ENCODE data around the gene HSD11B2. TPM values are rescaled to one million over a fixed set of nuclear protein-coding genes. Genes with fewer than 3 reads are reported as not detected.

The HSD11B2 gene
- total RNA-seq, 1 experiment from 2014 or later = 33.4 TPM

DNA sequence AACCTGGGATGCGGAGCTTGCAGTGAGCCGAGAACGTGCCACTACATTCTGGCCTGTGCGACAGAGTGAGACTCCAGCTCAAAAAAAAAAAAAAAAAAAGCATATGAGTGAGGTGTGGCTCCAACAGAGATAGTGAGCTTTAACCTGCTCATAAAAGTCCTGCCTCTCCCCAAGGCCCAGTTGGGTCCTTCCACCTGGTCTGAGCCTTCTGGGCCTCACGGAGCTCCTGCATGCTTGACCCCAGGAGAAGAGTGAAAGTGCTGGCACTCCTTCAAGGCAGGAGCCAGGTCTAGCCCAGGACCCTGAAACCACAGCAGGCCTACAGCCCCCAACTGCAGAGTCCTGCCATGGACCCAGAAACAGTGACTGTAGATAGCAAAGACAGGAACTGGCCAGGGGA is 17.7 kb downstream of the HSD11B2 start:
- no peak overlapping the region for H3K27ac Mint-ChIP-seq
- no peak for DNase-seq (ENCODE audit: low spot score)
- ATAC-seq = no peak
- 0 out of 2 replicates have a peak, but pooled peaks cover 3% of the 10 kb centered on the region for H3K36me3 Mint-ChIP-seq
- no peaks in the 10 kb centered on the region; the same call in 1 of the 2 replicates for H3K27me3 Mint-ChIP-seq (ENCODE audit: low read depth)
- no peak overlapping the region for H3K4me3 Mint-ChIP-seq
- POLR2A ChIA-PET = no interaction called here
- CTCF ChIA-PET = interaction anchor here (0.7 to 12.8 kb wide), 5 partner anchors 17 to 220 kb away, joined by 3 to 234 read pairs (median 5); partner anchors contain the start of gene ATP6V0D1
- peaks cover 6% of the 10 kb centered on the region for H3K4me1 Mint-ChIP-seq
- TF ChIP-seq SP1 (CRISPR knock-in tag; conservative IDR thresholded peaks at IDR 0.05) (no peak), FOXK1 (CRISPR knock-in tag; IDR thresholded peaks at IDR 0.05) (no peak), ZNF232 (CRISPR knock-in tag; IDR thresholded peaks at IDR 0.05) (no peak), PRRX2 (CRISPR knock-in tag; IDR thresholded peaks at IDR 0.05) (no peak)
- TF ChIP-seq, protein P1, sequence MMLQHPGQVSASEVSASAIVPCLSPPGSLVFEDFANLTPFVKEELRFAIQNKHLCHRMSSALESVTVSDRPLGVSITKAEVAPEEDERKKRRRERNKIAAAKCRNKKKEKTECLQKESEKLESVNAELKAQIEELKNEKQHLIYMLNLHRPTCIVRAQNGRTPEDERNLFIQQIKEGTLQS (CRISPR knock-in tag; conservative IDR thresholded peaks at IDR 0.05) = no peak
- H3K9me3 Mint-ChIP-seq = no peaks in the 10 kb centered on the region

DNA sequence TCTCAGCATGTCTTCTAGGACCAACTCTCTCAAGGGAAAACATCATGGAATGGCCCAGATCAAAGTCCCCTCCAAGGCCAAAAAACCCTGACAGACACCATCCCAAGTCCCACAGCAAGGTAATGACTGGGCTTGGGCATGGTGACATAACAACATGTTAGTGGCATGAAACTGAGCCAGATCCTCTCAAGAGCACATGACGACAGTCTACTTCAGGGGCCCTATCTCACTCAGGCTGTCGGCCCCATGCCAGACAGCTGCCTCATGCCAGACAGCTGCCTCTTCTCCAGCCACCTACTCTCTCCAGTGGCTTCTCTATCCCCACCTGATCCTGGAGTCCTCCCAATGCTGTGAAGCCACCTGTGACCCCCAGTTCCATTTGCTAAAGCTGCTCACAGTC is 18.4 kb downstream of the HSD11B2 start:
- H3K27ac Mint-ChIP-seq = no peak overlapping the region
- no peaks in the 10 kb centered on the region; the same call in 1 of the 2 replicates for H3K27me3 Mint-ChIP-seq (ENCODE audit: low read depth)
- ChIA-PET CTCF (interaction anchor here (1.7 to 12.8 kb wide), 2 partner anchors 16 to 25 kb away, joined by 9 to 234 read pairs; no protein-coding TSS in a partner anchor), POLR2A (interaction anchor here (1.0 kb wide), 1 partner anchor 26 kb away, joined by 3 read pairs; no protein-coding TSS in a partner anchor)
- no peak overlapping the region for H3K4me3 Mint-ChIP-seq
- peaks cover 2% of the 10 kb centered on the region for H3K4me1 Mint-ChIP-seq
- ATAC-seq = no peak
- 0 out of 2 replicates have a peak, but pooled peaks cover 3% of the 10 kb centered on the region for H3K36me3 Mint-ChIP-seq
- no peak for DNase-seq (ENCODE audit: low spot score)
- no peaks in the 10 kb centered on the region for H3K9me3 Mint-ChIP-seq
- TF ChIP-seq, protein P2, sequence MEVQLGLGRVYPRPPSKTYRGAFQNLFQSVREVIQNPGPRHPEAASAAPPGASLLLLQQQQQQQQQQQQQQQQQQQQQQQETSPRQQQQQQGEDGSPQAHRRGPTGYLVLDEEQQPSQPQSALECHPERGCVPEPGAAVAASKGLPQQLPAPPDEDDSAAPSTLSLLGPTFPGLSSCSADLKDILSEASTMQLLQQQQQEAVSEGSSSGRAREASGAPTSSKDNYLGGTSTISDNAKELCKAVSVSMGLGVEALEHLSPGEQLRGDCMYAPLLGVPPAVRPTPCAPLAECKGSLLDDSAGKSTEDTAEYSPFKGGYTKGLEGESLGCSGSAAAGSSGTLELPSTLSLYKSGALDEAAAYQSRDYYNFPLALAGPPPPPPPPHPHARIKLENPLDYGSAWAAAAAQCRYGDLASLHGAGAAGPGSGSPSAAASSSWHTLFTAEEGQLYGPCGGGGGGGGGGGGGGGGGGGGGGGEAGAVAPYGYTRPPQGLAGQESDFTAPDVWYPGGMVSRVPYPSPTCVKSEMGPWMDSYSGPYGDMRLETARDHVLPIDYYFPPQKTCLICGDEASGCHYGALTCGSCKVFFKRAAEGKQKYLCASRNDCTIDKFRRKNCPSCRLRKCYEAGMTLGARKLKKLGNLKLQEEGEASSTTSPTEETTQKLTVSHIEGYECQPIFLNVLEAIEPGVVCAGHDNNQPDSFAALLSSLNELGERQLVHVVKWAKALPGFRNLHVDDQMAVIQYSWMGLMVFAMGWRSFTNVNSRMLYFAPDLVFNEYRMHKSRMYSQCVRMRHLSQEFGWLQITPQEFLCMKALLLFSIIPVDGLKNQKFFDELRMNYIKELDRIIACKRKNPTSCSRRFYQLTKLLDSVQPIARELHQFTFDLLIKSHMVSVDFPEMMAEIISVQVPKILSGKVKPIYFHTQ (CRISPR knock-in tag; IDR thresholded peaks at IDR 0.05) = no peak
- TF ChIP-seq, protein P3, sequence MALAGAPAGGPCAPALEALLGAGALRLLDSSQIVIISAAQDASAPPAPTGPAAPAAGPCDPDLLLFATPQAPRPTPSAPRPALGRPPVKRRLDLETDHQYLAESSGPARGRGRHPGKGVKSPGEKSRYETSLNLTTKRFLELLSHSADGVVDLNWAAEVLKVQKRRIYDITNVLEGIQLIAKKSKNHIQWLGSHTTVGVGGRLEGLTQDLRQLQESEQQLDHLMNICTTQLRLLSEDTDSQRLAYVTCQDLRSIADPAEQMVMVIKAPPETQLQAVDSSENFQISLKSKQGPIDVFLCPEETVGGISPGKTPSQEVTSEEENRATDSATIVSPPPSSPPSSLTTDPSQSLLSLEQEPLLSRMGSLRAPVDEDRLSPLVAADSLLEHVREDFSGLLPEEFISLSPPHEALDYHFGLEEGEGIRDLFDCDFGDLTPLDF (CRISPR knock-in tag; IDR thresholded peaks at IDR 0.05) = no peak
- TF ChIP-seq, protein P4, sequence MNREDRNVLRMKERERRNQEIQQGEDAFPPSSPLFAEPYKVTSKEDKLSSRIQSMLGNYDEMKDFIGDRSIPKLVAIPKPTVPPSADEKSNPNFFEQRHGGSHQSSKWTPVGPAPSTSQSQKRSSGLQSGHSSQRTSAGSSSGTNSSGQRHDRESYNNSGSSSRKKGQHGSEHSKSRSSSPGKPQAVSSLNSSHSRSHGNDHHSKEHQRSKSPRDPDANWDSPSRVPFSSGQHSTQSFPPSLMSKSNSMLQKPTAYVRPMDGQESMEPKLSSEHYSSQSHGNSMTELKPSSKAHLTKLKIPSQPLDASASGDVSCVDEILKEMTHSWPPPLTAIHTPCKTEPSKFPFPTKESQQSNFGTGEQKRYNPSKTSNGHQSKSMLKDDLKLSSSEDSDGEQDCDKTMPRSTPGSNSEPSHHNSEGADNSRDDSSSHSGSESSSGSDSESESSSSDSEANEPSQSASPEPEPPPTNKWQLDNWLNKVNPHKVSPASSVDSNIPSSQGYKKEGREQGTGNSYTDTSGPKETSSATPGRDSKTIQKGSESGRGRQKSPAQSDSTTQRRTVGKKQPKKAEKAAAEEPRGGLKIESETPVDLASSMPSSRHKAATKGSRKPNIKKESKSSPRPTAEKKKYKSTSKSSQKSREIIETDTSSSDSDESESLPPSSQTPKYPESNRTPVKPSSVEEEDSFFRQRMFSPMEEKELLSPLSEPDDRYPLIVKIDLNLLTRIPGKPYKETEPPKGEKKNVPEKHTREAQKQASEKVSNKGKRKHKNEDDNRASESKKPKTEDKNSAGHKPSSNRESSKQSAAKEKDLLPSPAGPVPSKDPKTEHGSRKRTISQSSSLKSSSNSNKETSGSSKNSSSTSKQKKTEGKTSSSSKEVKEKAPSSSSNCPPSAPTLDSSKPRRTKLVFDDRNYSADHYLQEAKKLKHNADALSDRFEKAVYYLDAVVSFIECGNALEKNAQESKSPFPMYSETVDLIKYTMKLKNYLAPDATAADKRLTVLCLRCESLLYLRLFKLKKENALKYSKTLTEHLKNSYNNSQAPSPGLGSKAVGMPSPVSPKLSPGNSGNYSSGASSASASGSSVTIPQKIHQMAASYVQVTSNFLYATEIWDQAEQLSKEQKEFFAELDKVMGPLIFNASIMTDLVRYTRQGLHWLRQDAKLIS (CRISPR knock-in tag; IDR thresholded peaks at IDR 0.05; ENCODE audit: borderline replicate concordance) = no peak
- TF ChIP-seq TP53 (CRISPR knock-in tag; IDR thresholded peaks at IDR 0.05) = no peak
- no peak for TF ChIP-seq NFYB (CRISPR knock-in tag; conservative IDR thresholded peaks at IDR 0.05; ENCODE audit: low read depth)
- TF ChIP-seq FOXK1 (CRISPR knock-in tag; IDR thresholded peaks at IDR 0.05) = no peak
- no peak for TF ChIP-seq TEAD4 (CRISPR knock-in tag; IDR thresholded peaks at IDR 0.05)
- TF ChIP-seq, protein P5, sequence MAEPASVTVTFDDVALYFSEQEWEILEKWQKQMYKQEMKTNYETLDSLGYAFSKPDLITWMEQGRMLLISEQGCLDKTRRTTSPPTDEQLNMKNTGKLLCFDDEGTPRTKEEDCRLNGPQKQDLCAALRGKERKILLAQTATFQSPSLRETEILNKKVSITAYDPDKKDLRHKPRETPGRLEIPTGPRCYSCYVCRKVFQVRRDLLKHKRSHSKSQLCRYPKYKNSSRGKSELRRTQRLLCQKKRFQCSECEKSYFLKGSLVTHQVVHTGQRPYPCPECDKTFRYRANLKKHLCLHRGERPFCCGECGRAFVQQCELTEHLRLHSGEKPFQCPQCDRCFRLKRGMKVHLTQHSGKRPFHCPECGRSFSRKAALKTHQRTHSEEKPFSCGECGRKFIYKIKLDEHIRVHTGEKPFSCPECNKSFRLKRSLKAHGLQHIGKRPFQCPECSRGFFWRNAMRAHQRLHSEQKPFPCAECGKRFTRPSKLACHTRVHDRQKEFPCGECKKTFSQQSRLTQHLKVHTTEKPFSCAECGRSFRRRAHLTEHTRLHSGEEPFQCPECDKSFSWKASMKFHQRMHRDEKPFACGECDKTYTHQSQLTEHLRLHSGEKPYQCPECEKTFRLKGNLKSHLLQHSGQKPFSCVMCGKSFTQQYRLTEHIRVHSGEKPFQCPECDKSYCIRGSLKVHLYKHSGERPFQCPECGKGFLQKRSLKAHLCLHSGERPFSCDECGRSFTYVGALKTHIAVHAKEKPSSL (CRISPR knock-in tag; conservative IDR thresholded peaks at IDR 0.05) = no peak
- TF ChIP-seq IRF2 (CRISPR knock-in tag; IDR thresholded peaks at IDR 0.05; ENCODE audit: borderline replicate concordance, low read depth) = no peak
- TF ChIP-seq ETV6 (CRISPR knock-in tag; IDR thresholded peaks at IDR 0.05) = no peak
- TF ChIP-seq, protein P6, sequence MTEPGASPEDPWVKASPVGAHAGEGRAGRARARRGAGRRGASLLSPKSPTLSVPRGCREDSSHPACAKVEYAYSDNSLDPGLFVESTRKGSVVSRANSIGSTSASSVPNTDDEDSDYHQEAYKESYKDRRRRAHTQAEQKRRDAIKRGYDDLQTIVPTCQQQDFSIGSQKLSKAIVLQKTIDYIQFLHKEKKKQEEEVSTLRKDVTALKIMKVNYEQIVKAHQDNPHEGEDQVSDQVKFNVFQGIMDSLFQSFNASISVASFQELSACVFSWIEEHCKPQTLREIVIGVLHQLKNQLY (CRISPR knock-in tag; IDR thresholded peaks at IDR 0.05) = no peak
- TF ChIP-seq CREB1 (CRISPR knock-in tag; IDR thresholded peaks at IDR 0.05) = no peak
- TF ChIP-seq, protein P7, sequence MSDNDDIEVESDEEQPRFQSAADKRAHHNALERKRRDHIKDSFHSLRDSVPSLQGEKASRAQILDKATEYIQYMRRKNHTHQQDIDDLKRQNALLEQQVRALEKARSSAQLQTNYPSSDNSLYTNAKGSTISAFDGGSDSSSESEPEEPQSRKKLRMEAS (CRISPR knock-in tag; IDR thresholded peaks at IDR 0.05) = no peak
- TF ChIP-seq, protein P8, sequence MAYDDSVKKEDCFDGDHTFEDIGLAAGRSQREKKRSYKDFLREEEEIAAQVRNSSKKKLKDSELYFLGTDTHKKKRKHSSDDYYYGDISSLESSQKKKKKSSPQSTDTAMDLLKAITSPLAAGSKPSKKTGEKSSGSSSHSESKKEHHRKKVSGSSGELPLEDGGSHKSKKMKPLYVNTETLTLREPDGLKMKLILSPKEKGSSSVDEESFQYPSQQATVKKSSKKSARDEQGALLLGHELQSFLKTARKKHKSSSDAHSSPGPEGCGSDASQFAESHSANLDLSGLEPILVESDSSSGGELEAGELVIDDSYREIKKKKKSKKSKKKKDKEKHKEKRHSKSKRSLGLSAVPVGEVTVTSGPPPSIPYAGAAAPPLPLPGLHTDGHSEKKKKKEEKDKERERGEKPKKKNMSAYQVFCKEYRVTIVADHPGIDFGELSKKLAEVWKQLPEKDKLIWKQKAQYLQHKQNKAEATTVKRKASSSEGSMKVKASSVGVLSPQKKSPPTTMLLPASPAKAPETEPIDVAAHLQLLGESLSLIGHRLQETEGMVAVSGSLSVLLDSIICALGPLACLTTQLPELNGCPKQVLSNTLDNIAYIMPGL (CRISPR knock-in tag; IDR thresholded peaks at IDR 0.05) = no peak
- TF ChIP-seq MYBL2 (CRISPR knock-in tag; IDR thresholded peaks at IDR 0.05) = no peak
